Lower leg skin (tissue), 4 donors: ENCODE data around the gene MKLN1. TPM values are rescaled to one million over a fixed set of nuclear protein-coding genes. Genes with fewer than 3 reads are reported as not detected.

ENCODE experiments used
- DNase-seq, 2 donors: peaks; one replicate each; pipeline ENCODE4 v3.0.0-alpha.2; 2019; ENCODE audit warnings: low spot score in 2 of 2
- H3K4me3 ChIP-seq: fragments of 200-600 bp; sonication (generic); 2 replicates; pipeline ENCODE4 v1.5.1; 2017; ENCODE audit warnings: mild to moderate bottlenecking, low read depth; ENCODE audit not compliant: poor library complexity, severe bottlenecking
- POLR2A ChIP-seq, 2 donors: fragments of 450-650 bp; IDR thresholded peaks; one replicate each; pipeline ENCODE4 v1.6.1; 2016 to 2017; ENCODE audit warnings: antibody characterized with exemption in 2 of 2, mild to moderate bottlenecking in 1 of 2, moderate library complexity in 1 of 2
- WGBS, 2 donors: methylation state at CpG; one replicate each; pipeline ENCODE4 v1.1.5; 2018; 5-methylcytosine and 5-hydroxymethylcytosine counted together
- intact Hi-C: fragments of 100-400 bp; cut with DNase I; formaldehyde crosslinking; loops from one replicate; pipeline ENCODE4 v1.15.0; 2023; ENCODE audit warnings: low total_unique reads
- total RNA-seq, 4 donors: library from RNA; depleted of rRNA; stranded (reverse); fragments of >200 nt; gene quantifications; one replicate each; pipeline ENCODE4 v1.1.0, GENCODE V29; 2016
- TF ChIP-seq, protein P1 (sequence below), 3 donors: fragments of 450-650 bp; IDR thresholded peaks; one replicate each; pipeline ENCODE4 v1.5.1; 2016; ENCODE audit warnings: antibody characterized with exemption in 3 of 3, mild to moderate bottlenecking in 3 of 3, moderate library complexity in 2 of 3

The MKLN1 gene
- total RNA-seq, 4 donors from 2014 or later = 25.7 to 37.8 (median 31.3) TPM

GRCh38 chr7:131529179-131529578 is 201.5 kb downstream of the MKLN1 start:
- H3K4me3 ChIP-seq = no peak overlapping the region
- WGBS, 2 donors = 41 to 48% methylated on average over 3 of the region's 3 CpGs
- TF ChIP-seq, protein P1, sequence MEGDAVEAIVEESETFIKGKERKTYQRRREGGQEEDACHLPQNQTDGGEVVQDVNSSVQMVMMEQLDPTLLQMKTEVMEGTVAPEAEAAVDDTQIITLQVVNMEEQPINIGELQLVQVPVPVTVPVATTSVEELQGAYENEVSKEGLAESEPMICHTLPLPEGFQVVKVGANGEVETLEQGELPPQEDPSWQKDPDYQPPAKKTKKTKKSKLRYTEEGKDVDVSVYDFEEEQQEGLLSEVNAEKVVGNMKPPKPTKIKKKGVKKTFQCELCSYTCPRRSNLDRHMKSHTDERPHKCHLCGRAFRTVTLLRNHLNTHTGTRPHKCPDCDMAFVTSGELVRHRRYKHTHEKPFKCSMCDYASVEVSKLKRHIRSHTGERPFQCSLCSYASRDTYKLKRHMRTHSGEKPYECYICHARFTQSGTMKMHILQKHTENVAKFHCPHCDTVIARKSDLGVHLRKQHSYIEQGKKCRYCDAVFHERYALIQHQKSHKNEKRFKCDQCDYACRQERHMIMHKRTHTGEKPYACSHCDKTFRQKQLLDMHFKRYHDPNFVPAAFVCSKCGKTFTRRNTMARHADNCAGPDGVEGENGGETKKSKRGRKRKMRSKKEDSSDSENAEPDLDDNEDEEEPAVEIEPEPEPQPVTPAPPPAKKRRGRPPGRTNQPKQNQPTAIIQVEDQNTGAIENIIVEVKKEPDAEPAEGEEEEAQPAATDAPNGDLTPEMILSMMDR (IDR thresholded peaks at IDR 0.05) = no peak
- TF ChIP-seq POLR2A (IDR thresholded peaks at IDR 0.05) = no peak
- intact Hi-C loops = no loop called here
- no peak for DNase-seq

GRCh38 chr7:131529617-131530016 is 201.9 kb downstream of the MKLN1 start:
- WGBS, 2 donors = 78 to 82% methylated on average over 8 to 11 of the region's 11 CpGs
- no peak overlapping the region for H3K4me3 ChIP-seq
- TF ChIP-seq, protein P1 (IDR thresholded peaks at IDR 0.05) = no peak
- no peak for TF ChIP-seq POLR2A (IDR thresholded peaks at IDR 0.05)
- intact Hi-C loops = no loop called here
- no peak for DNase-seq

- no peak for DNase-seq
- no peak overlapping the region for H3K4me3 ChIP-seq
- 98 to 100% methylated on average over 6 of the region's 6 CpGs for WGBS, 2 donors
- intact Hi-C loops = no loop called here
- TF ChIP-seq, protein P1 (IDR thresholded peaks at IDR 0.05) = no peak
- TF ChIP-seq POLR2A (IDR thresholded peaks at IDR 0.05) = no peak
Measured at GRCh38 chr7:131530137-131530536, 202.5 kb downstream of the MKLN1 start.

DNA sequence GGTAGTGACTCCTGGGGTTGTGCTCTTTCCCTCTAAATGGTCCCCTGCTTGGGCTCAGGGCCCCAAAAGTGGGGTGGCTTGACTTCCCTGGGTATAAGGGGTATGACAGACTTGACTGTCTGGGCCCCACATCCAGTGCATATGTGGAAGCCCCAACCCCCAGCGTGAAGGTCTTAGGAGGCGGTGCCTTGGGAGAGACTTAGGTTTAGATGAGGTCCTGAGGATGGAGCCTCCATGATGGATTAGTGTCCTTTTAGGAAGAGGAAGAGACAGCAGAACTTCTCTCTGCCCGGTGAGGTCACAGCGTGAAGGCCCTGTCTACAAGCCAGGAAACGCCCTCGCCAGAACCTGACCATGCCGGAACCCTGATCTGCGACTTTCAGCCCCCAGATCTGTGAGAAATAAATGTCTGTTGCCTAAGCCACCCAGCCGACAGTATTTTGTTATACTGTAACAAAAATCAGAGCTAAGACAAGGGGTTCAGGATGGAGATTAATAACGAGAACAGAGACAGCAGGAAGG is 205.0 kb downstream of the MKLN1 start:
- intact Hi-C loops = no loop called here
- no peak for TF ChIP-seq POLR2A (IDR thresholded peaks at IDR 0.05)
- TF ChIP-seq, protein P1 (IDR thresholded peaks at IDR 0.05) = no peak
- DNase-seq = no peak
- H3K4me3 ChIP-seq = no peak overlapping the region
- 82 to 83% methylated on average over 10 of the region's 10 CpGs for WGBS, 2 donors

DNA sequence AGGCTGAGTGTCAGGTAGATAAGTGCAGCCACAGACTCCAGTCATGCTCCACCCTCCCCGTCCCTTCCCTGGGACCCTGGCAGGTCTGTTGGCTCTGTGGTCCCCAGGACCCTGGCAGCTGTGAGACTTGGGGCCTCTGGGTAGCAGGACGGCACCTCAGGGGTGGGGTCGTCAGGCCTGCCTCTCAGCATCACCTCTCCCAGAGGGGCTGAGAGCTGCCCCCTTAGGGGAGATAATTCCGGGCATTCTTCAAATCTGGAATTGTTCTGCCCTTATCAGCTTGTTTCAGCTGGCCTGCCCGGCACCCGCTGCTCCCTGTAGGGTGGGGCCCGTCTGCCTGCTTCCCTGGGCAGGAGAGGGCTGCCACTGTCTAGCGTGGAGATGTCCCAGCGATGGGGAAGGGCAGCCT is 205.5 kb downstream of the MKLN1 start:
- peak in 1 of 2 donors; percentile 72 for DNase-seq

More for the DNA sequence above, 205.5 kb downstream of the MKLN1 start:
- intact Hi-C loops = no loop called here
- WGBS, 2 donors = 50 to 54% methylated on average over 7 to 9 of the region's 9 CpGs
- no peak for TF ChIP-seq POLR2A (IDR thresholded peaks at IDR 0.05)
- TF ChIP-seq, protein P1 (IDR thresholded peaks at IDR 0.05) = no peak
- no peak overlapping the region for H3K4me3 ChIP-seq
